Mammary epithelial cell (primary cell): Measurements from ENCODE around the gene JHY.

Experiments
- EZH2 ChIP-seq: IDR thresholded peaks from 2 replicates; pipeline ENCODE4 v1.6.1; 2012; ENCODE audit warnings: low read length, inconsistent platforms, borderline replicate concordance
- TF ChIP-seq, protein P1 (sequence below), 2 donors: IDR thresholded peaks in 1 of 2; conservative IDR thresholded peaks in 1 of 2; 2 replicates each; pipeline ENCODE4 v1.5.1; 2011 to 2012; ENCODE audit warnings: inconsistent platforms in 2 of 2, low read length in 2 of 2, mild to moderate bottlenecking in 2 of 2, control low read depth in 1 of 2, low read depth in 1 of 2; ENCODE audit not compliant: insufficient read depth in 1 of 2; ENCODE audit errors: extremely low read depth in 1 of 2

- TF ChIP-seq, protein P1, sequence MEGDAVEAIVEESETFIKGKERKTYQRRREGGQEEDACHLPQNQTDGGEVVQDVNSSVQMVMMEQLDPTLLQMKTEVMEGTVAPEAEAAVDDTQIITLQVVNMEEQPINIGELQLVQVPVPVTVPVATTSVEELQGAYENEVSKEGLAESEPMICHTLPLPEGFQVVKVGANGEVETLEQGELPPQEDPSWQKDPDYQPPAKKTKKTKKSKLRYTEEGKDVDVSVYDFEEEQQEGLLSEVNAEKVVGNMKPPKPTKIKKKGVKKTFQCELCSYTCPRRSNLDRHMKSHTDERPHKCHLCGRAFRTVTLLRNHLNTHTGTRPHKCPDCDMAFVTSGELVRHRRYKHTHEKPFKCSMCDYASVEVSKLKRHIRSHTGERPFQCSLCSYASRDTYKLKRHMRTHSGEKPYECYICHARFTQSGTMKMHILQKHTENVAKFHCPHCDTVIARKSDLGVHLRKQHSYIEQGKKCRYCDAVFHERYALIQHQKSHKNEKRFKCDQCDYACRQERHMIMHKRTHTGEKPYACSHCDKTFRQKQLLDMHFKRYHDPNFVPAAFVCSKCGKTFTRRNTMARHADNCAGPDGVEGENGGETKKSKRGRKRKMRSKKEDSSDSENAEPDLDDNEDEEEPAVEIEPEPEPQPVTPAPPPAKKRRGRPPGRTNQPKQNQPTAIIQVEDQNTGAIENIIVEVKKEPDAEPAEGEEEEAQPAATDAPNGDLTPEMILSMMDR (conservative IDR thresholded peaks at IDR 0.05 in 1 of 2, IDR thresholded peaks at IDR 0.05 in 1 of 2; ENCODE audit: extremely low read depth in 1 of 2, insufficient read depth in 1 of 2, low read depth in 1 of 2, low read length in 2 of 2) = no peak
- TF ChIP-seq EZH2 = no peak
These were observed 16.2 kb downstream of the JHY start for GRCh38 chr11:122898799-122899198.
